HepG2 (cell line): ENCODE results near the gene PIAS1. TPM values are rescaled to one million over a fixed set of nuclear protein-coding genes. Genes with fewer than 3 reads are reported as not detected.

Experiments
- ATAC-seq: fragments of 200-7000 bp; cut with Tn5 transposase; 3 replicates; pipeline ENCODE4 v1.9.1; 2020; ENCODE audit warnings: mild to moderate bottlenecking, moderate library complexity
- BruUV-seq: library from RNA; stranded (reverse); fragments of 400-500 nt; replicated peaks from 2 replicates; lab custom pipeline; 2021; lab: Mats Ljungman, UMichigan
- CTCF ChIA-PET: fragments of 300-600 bp; formaldehyde crosslinking; extraction: SDS; loops from one replicate; lab custom pipeline; 2021; ENCODE audit warnings: low total read pairs, inconsistent platforms, low intra/inter-chr PET ratio; lab: Yijun Ruan, JAX
- POLR2A ChIA-PET: fragments of 350-600 bp; sonication (Branson Sonifier 250); formaldehyde crosslinking; loops from one replicate; lab custom pipeline; 2020; ENCODE audit warnings: antibody characterized with exemption, inconsistent platforms; lab: Yijun Ruan, JAX
- DNase-seq: peaks from one replicate; pipeline ENCODE4 v3.0.0-alpha.2; 2015; ENCODE audit warnings: low spot score
- FAIRE-seq: peaks from 3 replicates; lab custom pipeline; 2011; peaks lifted over from hg19 to GRCh38; lab: Jason Lieb, UNC
- H2AFZ ChIP-seq: one replicate; pipeline ENCODE4 v1.6.1; 2011; ENCODE audit warnings: low read length, inconsistent platforms
- H3K27ac ChIP-seq: fragments of 300-600 bp; 3 replicates; pipeline ENCODE4 v1.8.0; 2011; ENCODE audit warnings: mixed run types, mild to moderate bottlenecking, mixed read lengths, low read length, inconsistent platforms; ENCODE audit not compliant: insufficient read depth; ENCODE audit errors: extremely low read length
- H3K27me3 ChIP-seq, 2 experiments: fragments of 200-600 bp in 1 of 2; 2 replicates in 1 of 2; 3 replicates in 1 of 2; pipeline versions ENCODE4 v1.6.0 to v1.8.0; 2011; ENCODE audit warnings: low read length in 2 of 2, mild to moderate bottlenecking in 2 of 2, moderate library complexity in 2 of 2, inconsistent platforms in 1 of 2; ENCODE audit not compliant: insufficient read depth in 2 of 2, control insufficient read depth in 1 of 2
- H3K36me3 ChIP-seq, 2 experiments: fragments of 200-600 bp in 1 of 2; replicated peaks in 1 of 2; 2 replicates in 1 of 2; 3 replicates in 1 of 2; pipeline versions ENCODE4 v1.5.1 to v1.8.0; 2011; ENCODE audit warnings: low read length in 2 of 2, inconsistent platforms in 1 of 2; ENCODE audit not compliant: insufficient read depth in 2 of 2, control insufficient read depth in 1 of 2
- H3K4me1 ChIP-seq: 2 replicates; pipeline ENCODE4 v1.5.1; 2012; ENCODE audit warnings: low read length, inconsistent platforms; ENCODE audit not compliant: insufficient read depth
- H3K4me2 ChIP-seq: 2 replicates; pipeline ENCODE4 v1.6.0; 2011; ENCODE audit warnings: low read depth, low read length, inconsistent platforms
- H3K4me3 ChIP-seq, 3 experiments: fragments of 200-600 bp in 1 of 3; sonication (generic), shearing (Covaris generic) in 1 of 3; replicated peaks in 1 of 3; 2 replicates each; pipeline ENCODE4 v1.5.1; 2011 to 2016; ENCODE audit warnings: low read length in 3 of 3, inconsistent platforms in 2 of 3, low read depth in 2 of 3, mild to moderate bottlenecking in 2 of 3, control low read depth in 1 of 3, mixed read lengths in 1 of 3; ENCODE audit not compliant: insufficient read depth in 1 of 3
- H3K79me2 ChIP-seq: one replicate; pipeline ENCODE4 v1.6.1; 2011; ENCODE audit warnings: low read length, inconsistent platforms; ENCODE audit not compliant: insufficient read depth
- H3K9ac ChIP-seq: 2 replicates; pipeline ENCODE4 v1.6.0; 2011; ENCODE audit warnings: mild to moderate bottlenecking, low read depth, low read length, inconsistent platforms; ENCODE audit not compliant: insufficient read depth
- H3K9me3 ChIP-seq: 2 replicates; pipeline ENCODE4 v1.5.1; 2012; ENCODE audit warnings: mild to moderate bottlenecking, low read length
- H4K20me1 ChIP-seq: 2 replicates; pipeline ENCODE4 v1.6.0; 2011; ENCODE audit warnings: inconsistent platforms, mild to moderate bottlenecking, low read length, moderate library complexity; ENCODE audit not compliant: insufficient read depth
- ADNP ChIP-seq: sonication (generic); formaldehyde crosslinking; IDR thresholded peaks from 2 replicates; pipeline ENCODE4 v1.4.0; 2020; ENCODE audit warnings: missing genetic modification reagents
- CREM ChIP-seq, 2 experiments: sonication (generic) in 1 of 2; formaldehyde crosslinking in 1 of 2; IDR thresholded peaks; 2 replicates each; pipeline versions ENCODE4 v1.4.0 to v1.6.1; 2016 to 2020; ENCODE audit warnings: antibody characterized with exemption in 1 of 2, mild to moderate bottlenecking in 1 of 2, missing genetic modification reagents in 1 of 2
- HNF4A ChIP-seq: sonication (generic); formaldehyde crosslinking; IDR thresholded peaks from 2 replicates; pipeline ENCODE4 v1.4.0; 2020; ENCODE audit warnings: missing genetic modification reagents
- HNF4G ChIP-seq, 2 experiments: sonication (generic) in 1 of 2; formaldehyde crosslinking in 1 of 2; IDR thresholded peaks; 2 replicates each; pipeline versions ENCODE4 v1.4.0 to v1.6.1; 2011 to 2020; ENCODE audit warnings: borderline replicate concordance in 2 of 2, low read depth in 2 of 2, mild to moderate bottlenecking in 2 of 2, low read length in 1 of 2, missing genetic modification reagents in 1 of 2, moderate library complexity in 1 of 2
- KLF6 ChIP-seq: IDR thresholded peaks from 2 replicates; pipeline ENCODE4 v1.8.0; 2016; ENCODE audit warnings: missing biosample characterization, missing genetic modification reagents
- RAD21 ChIP-seq: fragments of 450-650 bp; formaldehyde crosslinking; IDR thresholded peaks from 2 replicates; pipeline ENCODE4 v1.5.0; 2020; ENCODE audit warnings: mild to moderate bottlenecking
- SMARCC2 ChIP-seq: fragments of 450-650 bp; IDR thresholded peaks from 2 replicates; pipeline ENCODE4 v1.6.1; 2017; ENCODE audit warnings: antibody characterized with exemption, mild to moderate bottlenecking
- ZFP36L1 ChIP-seq: sonication (generic); formaldehyde crosslinking; IDR thresholded peaks from 2 replicates; pipeline ENCODE4 v1.8.0; 2022; ENCODE audit warnings: mild to moderate bottlenecking, missing genetic modification reagents, moderate library complexity
- ZNF354B ChIP-seq: sonication (generic); formaldehyde crosslinking; IDR thresholded peaks from 2 replicates; pipeline ENCODE4 v1.8.0; 2022; ENCODE audit warnings: mild to moderate bottlenecking, missing genetic modification reagents
- WGBS: methylation state at CpG from one replicate; pipeline ENCODE4 v1.1.6; 2017; ENCODE audit warnings: low lambda C conversion rate; 5-methylcytosine and 5-hydroxymethylcytosine counted together
- in situ Hi-C: cut with HindIII; loops from 2 replicates; pipeline ENCODE4 v1.10.0; 2017; ENCODE audit warnings: low pct_unique_long_range_greater_than_20kb; ENCODE audit not compliant: extremely low pct_ligation_motif_present
- intact Hi-C: fragments of 100-400 bp; cut with micrococcal nuclease; formaldehyde crosslinking; loops from one replicate; pipeline ENCODE4 v1.10.0; 2022; ENCODE audit not compliant: unreplicated experiment
- polyA plus RNA-seq, 8 experiments: library from polyadenylated mRNA; depleted of rRNA in 3 of 8; stranded (reverse) in 7 of 8; unstranded in 1 of 8; fragments of >200 nt; fragmentation: Illumina TruSeq in 4 of 8; extraction: Trizol in 4 of 8; gene quantifications; 2 replicates each; pipeline versions ENCODE4 v1.2.1 to v1.2.3, GENCODE V29; 2011 to 2016; ENCODE audit warnings: low read depth in 4 of 8, missing spikeins in 1 of 8, mixed read lengths in 1 of 8; ENCODE audit not compliant: insufficient read depth in 1 of 8
- total RNA-seq, 5 experiments: library from RNA; depleted of rRNA; stranded (reverse); fragments of >200 nt; fragmentation: Illumina TruSeq; extraction: Trizol; gene quantifications; 2 replicates each; pipeline ENCODE4 v1.2.3, GENCODE V29; 2016; ENCODE audit warnings: low read depth in 1 of 5
- TF ChIP-seq, protein P1 (sequence below): sonication (generic); formaldehyde crosslinking; IDR thresholded peaks from 2 replicates; pipeline ENCODE4 v1.8.0; 2022; ENCODE audit warnings: mild to moderate bottlenecking, missing genetic modification reagents; ENCODE audit not compliant: insufficient replicate concordance
- TF ChIP-seq, protein P2 (sequence below): sonication (generic); formaldehyde crosslinking; IDR thresholded peaks from 2 replicates; pipeline ENCODE4 v1.5.0; 2020; ENCODE audit warnings: missing genetic modification reagents
- TF ChIP-seq, protein P3 (sequence below): sonication (generic); formaldehyde crosslinking; IDR thresholded peaks from 2 replicates; pipeline ENCODE4 v1.5.1; 2020; ENCODE audit warnings: mild to moderate bottlenecking, moderate library complexity, missing genetic modification reagents
- TF ChIP-seq, protein P4 (sequence below): sonication (generic); formaldehyde crosslinking; IDR thresholded peaks from 2 replicates; pipeline ENCODE4 v1.5.0; 2020; ENCODE audit warnings: missing genetic modification reagents

PIAS1 gene
- total and polyA plus RNA-seq, 2 of the 13 experiments (the other 11 are each of a cell fraction or from before 2014, with no cell fraction given): 20.7 to 33.7 TPM

DNA sequence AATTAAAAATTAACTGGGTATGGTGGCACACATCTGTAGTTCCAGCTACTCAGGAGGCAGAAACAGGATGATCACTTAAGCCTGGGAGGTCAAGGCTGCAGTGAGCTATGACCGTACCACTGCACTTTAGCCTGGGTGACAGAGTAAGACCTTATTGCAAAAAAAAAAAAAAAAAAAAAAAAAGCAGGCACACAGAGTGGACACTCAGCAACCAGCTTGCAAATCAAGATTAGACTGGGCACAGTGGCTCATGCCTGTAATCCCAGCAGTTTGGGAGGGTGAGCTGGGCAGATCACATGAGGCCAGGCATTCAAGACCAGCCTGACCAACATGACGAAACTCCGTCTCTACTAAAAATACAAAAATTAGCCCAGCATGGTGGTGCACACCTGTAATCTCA is 170.0 kb downstream of the PIAS1 start (continued):
- TF ChIP-seq, protein P1, sequence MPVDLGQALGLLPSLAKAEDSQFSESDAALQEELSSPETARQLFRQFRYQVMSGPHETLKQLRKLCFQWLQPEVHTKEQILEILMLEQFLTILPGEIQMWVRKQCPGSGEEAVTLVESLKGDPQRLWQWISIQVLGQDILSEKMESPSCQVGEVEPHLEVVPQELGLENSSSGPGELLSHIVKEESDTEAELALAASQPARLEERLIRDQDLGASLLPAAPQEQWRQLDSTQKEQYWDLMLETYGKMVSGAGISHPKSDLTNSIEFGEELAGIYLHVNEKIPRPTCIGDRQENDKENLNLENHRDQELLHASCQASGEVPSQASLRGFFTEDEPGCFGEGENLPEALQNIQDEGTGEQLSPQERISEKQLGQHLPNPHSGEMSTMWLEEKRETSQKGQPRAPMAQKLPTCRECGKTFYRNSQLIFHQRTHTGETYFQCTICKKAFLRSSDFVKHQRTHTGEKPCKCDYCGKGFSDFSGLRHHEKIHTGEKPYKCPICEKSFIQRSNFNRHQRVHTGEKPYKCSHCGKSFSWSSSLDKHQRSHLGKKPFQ (CRISPR knock-in tag): no peak
- TF ChIP-seq HNF4G (IDR thresholded peaks at IDR 0.05; ENCODE audit: borderline replicate concordance, low read depth, low read length) (peak; percentile 44), HNF4G (CRISPR knock-in tag; IDR thresholded peaks at IDR 0.05; ENCODE audit: borderline replicate concordance, low read depth) (no peak), HNF4A (CRISPR knock-in tag) (0 out of 2 replicates have a peak, but pooled peaks have one; percentile 38), RAD21 (no peak)

DNA sequence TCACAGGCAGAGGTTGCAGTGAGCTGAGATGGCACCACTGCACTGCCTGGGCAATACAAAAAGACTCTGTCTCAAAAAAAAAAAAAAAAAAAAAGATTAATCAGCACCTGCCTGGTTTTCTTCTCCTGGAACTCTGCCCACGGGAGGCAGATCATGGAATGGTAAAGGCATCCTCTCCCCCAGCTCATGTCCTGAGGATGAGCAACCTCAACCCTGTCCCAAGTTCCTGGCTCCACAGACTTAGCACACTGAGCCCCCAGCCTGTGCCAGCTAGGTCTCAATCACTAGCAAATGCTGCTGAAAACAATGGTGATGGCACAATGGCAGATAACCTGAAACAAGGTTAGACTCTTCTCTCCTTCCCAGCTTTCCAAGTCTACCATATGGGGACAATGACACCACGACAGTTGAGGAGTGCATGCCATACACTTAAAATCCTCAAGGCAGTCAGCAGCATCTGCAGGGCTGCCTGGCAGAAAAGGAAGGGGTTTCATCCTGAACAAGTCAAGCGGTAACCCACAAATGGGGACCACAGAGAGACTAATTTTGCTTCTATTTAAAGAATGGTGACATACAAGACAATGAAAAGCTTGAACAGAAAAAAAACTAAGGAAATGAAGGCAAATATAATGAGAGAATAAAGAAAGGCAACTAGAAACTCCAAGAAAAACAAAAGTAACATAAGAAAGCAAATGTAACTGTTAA is 170.6 kb downstream of the PIAS1 start:
- Histone ChIP-seq H3K4me2 (no peak overlapping the region; the same call in 1 of the 2 replicates), H3K4me1 (peaks cover 40% of the 10 kb centered on the region), H3K27ac (no peak overlapping the region), H3K27me3 (no peaks in the 10 kb centered on the region; a peak in 1 of 5 replicates), H3K36me3 (peaks cover 0 to 5% of the 10 kb centered on the region in 2 experiments; a peak in 1 of 5 replicates), H3K79me2 (peaks cover 59% of the 10 kb centered on the region), H3K9me3 (no peaks in the 10 kb centered on the region), H3K4me3 (no peak overlapping the region), H4K20me1 (no peaks in the 10 kb centered on the region; the same call in 1 of the 2 replicates), H2AFZ (no peak overlapping the region), H3K9ac (no peak overlapping the region)
- intact Hi-C loops: no loop called here
- in situ Hi-C loops: no loop called here
- CTCF ChIA-PET: no interaction called here
- WGBS: 95% methylated on average over 3 of the region's 3 CpGs
- ATAC-seq (no peak), FAIRE-seq (no peak), DNase-seq (no peak)
- BruUV-seq: no TSS peak
- POLR2A ChIA-PET: no interaction called here
- TF ChIP-seq, protein P2, sequence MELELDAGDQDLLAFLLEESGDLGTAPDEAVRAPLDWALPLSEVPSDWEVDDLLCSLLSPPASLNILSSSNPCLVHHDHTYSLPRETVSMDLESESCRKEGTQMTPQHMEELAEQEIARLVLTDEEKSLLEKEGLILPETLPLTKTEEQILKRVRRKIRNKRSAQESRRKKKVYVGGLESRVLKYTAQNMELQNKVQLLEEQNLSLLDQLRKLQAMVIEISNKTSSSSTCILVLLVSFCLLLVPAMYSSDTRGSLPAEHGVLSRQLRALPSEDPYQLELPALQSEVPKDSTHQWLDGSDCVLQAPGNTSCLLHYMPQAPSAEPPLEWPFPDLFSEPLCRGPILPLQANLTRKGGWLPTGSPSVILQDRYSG (CRISPR knock-in tag): no peak
- TF ChIP-seq ZFP36L1 (CRISPR knock-in tag) (no peak), SMARCC2 (no peak), ZNF354B (CRISPR knock-in tag) (no peak), CREM (IDR thresholded peaks at IDR 0.05) (no peak), CREM (CRISPR knock-in tag; IDR thresholded peaks at IDR 0.05) (no peak), KLF6 (CRISPR knock-in tag) (no peak), ADNP (CRISPR knock-in tag) (no peak)
- TF ChIP-seq, protein P3, sequence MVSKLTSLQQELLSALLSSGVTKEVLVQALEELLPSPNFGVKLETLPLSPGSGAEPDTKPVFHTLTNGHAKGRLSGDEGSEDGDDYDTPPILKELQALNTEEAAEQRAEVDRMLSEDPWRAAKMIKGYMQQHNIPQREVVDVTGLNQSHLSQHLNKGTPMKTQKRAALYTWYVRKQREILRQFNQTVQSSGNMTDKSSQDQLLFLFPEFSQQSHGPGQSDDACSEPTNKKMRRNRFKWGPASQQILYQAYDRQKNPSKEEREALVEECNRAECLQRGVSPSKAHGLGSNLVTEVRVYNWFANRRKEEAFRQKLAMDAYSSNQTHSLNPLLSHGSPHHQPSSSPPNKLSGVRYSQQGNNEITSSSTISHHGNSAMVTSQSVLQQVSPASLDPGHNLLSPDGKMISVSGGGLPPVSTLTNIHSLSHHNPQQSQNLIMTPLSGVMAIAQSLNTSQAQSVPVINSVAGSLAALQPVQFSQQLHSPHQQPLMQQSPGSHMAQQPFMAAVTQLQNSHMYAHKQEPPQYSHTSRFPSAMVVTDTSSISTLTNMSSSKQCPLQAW (CRISPR knock-in tag): no peak
- TF ChIP-seq, protein P4, sequence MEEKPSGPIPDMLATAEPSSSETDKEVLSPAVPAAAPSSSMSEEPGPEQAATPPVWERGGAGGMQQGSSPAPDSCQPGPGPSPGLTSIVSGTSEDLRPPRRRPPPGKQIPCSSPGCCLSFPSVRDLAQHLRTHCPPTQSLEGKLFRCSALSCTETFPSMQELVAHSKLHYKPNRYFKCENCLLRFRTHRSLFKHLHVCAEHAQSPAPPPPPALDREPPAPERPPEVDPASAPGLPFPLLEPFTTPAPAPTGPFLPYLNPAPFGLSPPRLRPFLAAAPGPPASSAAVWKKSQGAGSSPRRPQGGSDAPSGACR (CRISPR knock-in tag): no peak
